T-helper 9 cell (primary cell): Measurements from ENCODE around the gene CHMP2A.
"Not testable (repeated sequence)": the region's sequence is repeated elsewhere in the genome, so short reads cannot be mapped to it uniquely, and the experiment has no call there.

Experiments
- DNase-seq: peaks from one replicate; pipeline ENCODE4 v3.0.0-alpha.2; 2020

The CHMP2A gene

GRCh38 chr19:58555369-58555885 is 522 bp upstream of the CHMP2A start:
- DNase-seq = no peak

GRCh38 chr19:58553799-58554493 is 959 bp downstream of the CHMP2A start:
- DNase-seq = no peak

GRCh38 chr19:58552655-58553054 is 2.2 kb downstream of the CHMP2A start:
- DNase-seq = no peak

- no peak for DNase-seq
Measured at GRCh38 chr19:58551577-58552471, 3.1 kb downstream of the CHMP2A start.

GRCh38 chr19:58551123-58551497 is 3.8 kb downstream of the CHMP2A start:
- DNase-seq = no peak

GRCh38 chr19:58550362-58551122 is 4.4 kb downstream of the CHMP2A start:
- no peak for DNase-seq

- DNase-seq = no peak
Measured at GRCh38 chr19:58549664-58550361, 5.1 kb downstream of the CHMP2A start.

- DNase-seq = no peak
Measured at GRCh38 chr19:58548859-58549663, 5.8 kb downstream of the CHMP2A start.

- DNase-seq = no peak
Measured at GRCh38 chr19:58547323-58548312, 7.3 kb downstream of the CHMP2A start.

- no peak for DNase-seq
Measured at GRCh38 chr19:58546019-58546530, 8.8 kb downstream of the CHMP2A start.

GRCh38 chr19:58545286-58546018 is 9.5 kb downstream of the CHMP2A start:
- no peak for DNase-seq

- peak; percentile 68 for DNase-seq
Measured at GRCh38 chr19:58544591-58545285, 10.2 kb downstream of the CHMP2A start.

- peak; percentile 100 for DNase-seq
Measured at GRCh38 chr19:58543826-58544590, 10.9 kb downstream of the CHMP2A start, which contains the start of gene TRIM28. TRIM28 (plus strand) TSS chr19:58544064; CDS start chr19:58544758, 694 bp downstream.

GRCh38 chr19:58542641-58543372 is 12.1 kb downstream of the CHMP2A start:
- not testable (repeated sequence) for DNase-seq

GRCh38 chr19:58539169-58539559 is 15.7 kb downstream of the CHMP2A start:
- DNase-seq = not testable (repeated sequence)

- no peak for DNase-seq
Measured at GRCh38 chr19:58538257-58539168, 16.4 kb downstream of the CHMP2A start.
